Prostate gland (tissue), 2 donors: ENCODE results near the gene ATF6B. TPM values are rescaled to one million over a fixed set of nuclear protein-coding genes. Genes with fewer than 3 reads are reported as not detected.

Experiments used
- DNase-seq: peaks from one replicate; pipeline ENCODE4 v3.0.0-alpha.2; 2019; ENCODE audit warnings: low spot score
- H3K27ac ChIP-seq, 2 donors: fragments of 200-600 bp; sonication (generic); 2 replicates each; pipeline ENCODE4 v1.5.1; 2017 to 2019
- H3K27me3 ChIP-seq: fragments of 200-600 bp; sonication (generic); replicated peaks from 2 replicates; pipeline ENCODE4 v1.5.1; 2019; ENCODE audit not compliant: insufficient read depth
- H3K36me3 ChIP-seq, 2 donors: fragments of 200-600 bp; sonication (generic); 1 replicate in 1 of 2; 2 replicates in 1 of 2; pipeline versions ENCODE4 v1.5.1 to v1.8.1; 2017 to 2019
- H3K4me1 ChIP-seq: fragments of 200-600 bp; sonication (generic); replicated peaks from 2 replicates; pipeline ENCODE4 v1.5.1; 2019
- H3K4me3 ChIP-seq, 2 donors: fragments of 200-600 bp; sonication (generic); 2 replicates each; pipeline ENCODE4 v1.5.1; 2017 to 2019
- H3K9me3 ChIP-seq: fragments of 200-600 bp; sonication (generic); 2 replicates; pipeline ENCODE4 v1.5.1; 2017
- POLR2A ChIP-seq: fragments of 450-650 bp; IDR thresholded peaks from one replicate; pipeline ENCODE4 v1.6.1; 2016; ENCODE audit warnings: antibody characterized with exemption, mild to moderate bottlenecking
- POLR2AphosphoS5 ChIP-seq: sonication (generic); formaldehyde crosslinking; IDR thresholded peaks from one replicate; pipeline ENCODE4 v1.6.1; 2017; ENCODE audit warnings: antibody characterized with exemption
- WGBS: methylation state at CpG from one replicate; pipeline ENCODE4 v1.1.5; 2018; 5-methylcytosine and 5-hydroxymethylcytosine counted together
- intact Hi-C: fragments of 100-400 bp; cut with DNase I; formaldehyde crosslinking; loops from one replicate; pipeline ENCODE4 v1.14.2; 2022
- total RNA-seq, 2 donors: library from RNA; depleted of rRNA; stranded (reverse); fragments of >200 nt; gene quantifications; one replicate each; pipeline ENCODE4 v1.1.0, GENCODE V29; 2016
- TF ChIP-seq, protein P1 (sequence below), 4 experiments: fragments of 200-600 bp in 2 of 4; fragments of 450-650 bp in 2 of 4; sonication (generic) in 2 of 4; IDR thresholded peaks; 1 replicate in 3 of 4; 2 replicates in 1 of 4; pipeline ENCODE4 v1.5.1; 2016 to 2019; ENCODE audit warnings: antibody characterized with exemption in 4 of 4, mild to moderate bottlenecking in 2 of 4, moderate library complexity in 2 of 4

The ATF6B gene
- total RNA-seq, 2 donors from 2014 or later: 70.6 to 132 TPM

DNA sequence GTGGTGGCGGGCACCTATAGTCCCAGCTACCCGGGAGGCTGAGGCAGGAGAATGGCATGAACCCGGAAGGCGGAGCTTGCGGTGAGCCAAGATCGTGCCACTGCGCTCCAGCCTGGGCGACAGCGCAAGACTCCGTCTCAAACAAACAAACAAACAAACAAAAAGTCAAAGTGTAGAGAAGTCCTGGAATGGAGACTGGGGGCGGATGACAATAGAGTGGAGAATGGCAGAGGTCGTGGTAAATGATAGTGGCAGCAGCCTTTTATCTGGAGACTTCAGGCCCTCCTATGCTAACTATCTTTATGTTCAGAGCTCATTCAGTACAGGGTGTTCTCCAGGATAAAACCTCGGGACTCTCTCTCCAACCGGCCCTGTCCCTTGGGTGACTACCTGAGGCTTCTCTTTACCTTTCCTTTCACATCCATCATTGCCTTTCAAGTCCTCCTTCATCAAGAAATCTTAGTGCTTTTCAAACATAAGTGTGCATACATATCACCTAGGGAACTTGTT, 3.4 kb upstream of the ATF6B start:
- Histone ChIP-seq H3K27me3 (no peaks in the 10 kb centered on the region), H3K4me1 (peaks cover 19% of the 10 kb centered on the region), H3K4me3 (no peak overlapping the region), H3K9me3 (no peaks in the 10 kb centered on the region), H3K27ac (no peak overlapping the region), H3K36me3 (no peaks in the 10 kb centered on the region)
- WGBS: 87% methylated on average over 14 of the region's 14 CpGs
- no peak for DNase-seq
- intact Hi-C loops: loop anchor here (2.0 kb wide), 1 partner anchor 19 kb away; the partner anchor contains the start of gene PRRT1
- TF ChIP-seq POLR2AphosphoS5 (no peak), POLR2A (no peak)
- TF ChIP-seq, protein P1, sequence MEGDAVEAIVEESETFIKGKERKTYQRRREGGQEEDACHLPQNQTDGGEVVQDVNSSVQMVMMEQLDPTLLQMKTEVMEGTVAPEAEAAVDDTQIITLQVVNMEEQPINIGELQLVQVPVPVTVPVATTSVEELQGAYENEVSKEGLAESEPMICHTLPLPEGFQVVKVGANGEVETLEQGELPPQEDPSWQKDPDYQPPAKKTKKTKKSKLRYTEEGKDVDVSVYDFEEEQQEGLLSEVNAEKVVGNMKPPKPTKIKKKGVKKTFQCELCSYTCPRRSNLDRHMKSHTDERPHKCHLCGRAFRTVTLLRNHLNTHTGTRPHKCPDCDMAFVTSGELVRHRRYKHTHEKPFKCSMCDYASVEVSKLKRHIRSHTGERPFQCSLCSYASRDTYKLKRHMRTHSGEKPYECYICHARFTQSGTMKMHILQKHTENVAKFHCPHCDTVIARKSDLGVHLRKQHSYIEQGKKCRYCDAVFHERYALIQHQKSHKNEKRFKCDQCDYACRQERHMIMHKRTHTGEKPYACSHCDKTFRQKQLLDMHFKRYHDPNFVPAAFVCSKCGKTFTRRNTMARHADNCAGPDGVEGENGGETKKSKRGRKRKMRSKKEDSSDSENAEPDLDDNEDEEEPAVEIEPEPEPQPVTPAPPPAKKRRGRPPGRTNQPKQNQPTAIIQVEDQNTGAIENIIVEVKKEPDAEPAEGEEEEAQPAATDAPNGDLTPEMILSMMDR (IDR thresholded peaks at IDR 0.05): no peak

DNA sequence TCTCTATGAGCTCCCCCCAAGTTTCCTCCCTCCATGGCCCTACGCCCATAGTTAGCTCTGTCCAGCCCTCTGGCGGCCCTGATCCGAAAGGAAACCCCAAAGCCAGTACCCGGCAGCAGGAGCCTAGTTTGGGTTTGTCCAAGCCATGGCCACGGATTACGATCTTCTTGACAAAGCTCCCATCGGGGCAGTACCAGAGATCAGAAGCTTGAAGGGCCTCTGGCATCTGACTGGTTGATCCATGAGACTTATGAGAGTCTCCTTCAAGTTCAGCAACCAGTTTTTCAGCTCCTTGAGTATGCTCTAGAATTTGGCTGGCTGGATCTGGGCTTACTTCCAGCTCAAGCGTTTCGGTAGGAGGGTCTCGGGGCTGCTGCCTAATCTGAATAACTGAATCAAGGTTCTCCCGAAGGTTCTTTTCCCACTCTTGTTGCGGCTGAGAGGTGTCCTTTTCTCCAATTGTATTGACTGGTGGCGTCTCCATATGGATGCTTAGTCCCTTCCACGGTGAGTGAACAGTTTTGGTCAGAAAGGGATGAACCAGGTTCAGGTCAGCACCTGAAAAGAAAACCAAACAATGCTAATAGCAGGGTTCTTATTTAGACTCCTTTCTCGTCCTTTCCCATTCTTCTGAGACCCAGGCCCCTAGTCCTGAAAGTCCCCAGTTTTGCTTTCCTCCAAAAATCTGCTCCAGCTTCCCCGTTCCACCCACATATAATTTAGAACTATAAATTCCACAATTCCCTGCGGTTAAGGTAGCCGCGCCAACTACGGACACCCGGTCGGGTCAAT, 1.4 kb upstream of the ATF6B start:
- no peak for DNase-seq
- Histone ChIP-seq H3K9me3 (no peaks in the 10 kb centered on the region), H3K4me1 (peaks cover 22% of the 10 kb centered on the region), H3K27ac (peak overlapping the region; percentile 94 to 95), H3K4me3 (peak overlapping the region; percentile 58 to 67), H3K36me3 (no peaks in the 10 kb centered on the region), H3K27me3 (no peaks in the 10 kb centered on the region)
- intact Hi-C loops: loop anchor here (2.0 kb wide), 1 partner anchor 21 kb away; the partner anchor contains the start of gene PRRT1
- no peak for TF ChIP-seq POLR2AphosphoS5
- TF ChIP-seq, protein P1 (IDR thresholded peaks at IDR 0.05): no peak
- no peak for TF ChIP-seq POLR2A
- 29% methylated on average over 22 of the region's 22 CpGs for WGBS

DNA sequence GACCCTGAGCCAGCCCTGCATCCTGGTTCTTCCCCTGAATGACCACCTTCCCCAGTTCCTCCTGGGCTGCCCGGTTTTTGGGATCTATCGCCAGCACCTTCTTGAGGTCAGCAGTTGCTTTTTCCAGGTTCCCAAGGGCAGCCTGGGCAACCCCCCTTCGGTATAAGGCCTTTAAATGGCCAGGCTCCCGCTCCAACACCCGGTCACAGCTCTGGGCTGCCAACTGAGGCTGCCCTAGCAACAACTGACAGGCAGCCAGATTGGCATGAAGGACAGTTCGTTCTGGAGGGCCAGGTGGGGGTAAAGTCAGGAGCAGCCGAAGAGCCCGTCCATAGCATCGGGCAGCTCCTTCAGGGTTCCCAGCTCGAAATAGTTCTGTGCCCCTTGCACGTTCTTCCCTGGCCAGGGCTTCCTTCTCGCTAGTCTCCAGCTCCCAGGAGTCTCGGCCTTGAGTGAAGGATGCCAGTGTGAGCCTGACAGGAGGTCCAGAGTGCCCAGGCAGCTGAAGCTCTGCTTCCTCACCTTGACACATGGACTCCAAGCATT, 778 bp upstream of the ATF6B start:
- WGBS: 85% methylated on average over 13 of the region's 13 CpGs
- TF ChIP-seq, protein P1 (IDR thresholded peaks at IDR 0.05): no peak
- TF ChIP-seq POLR2AphosphoS5 (no peak), POLR2A (no peak)
- no peaks in the 10 kb centered on the region for H3K36me3 ChIP-seq
- H3K4me3 ChIP-seq: peak overlapping the region; percentile 58 to 67
- intact Hi-C loops: no loop called here
- H3K4me1 ChIP-seq: peaks cover 22% of the 10 kb centered on the region
- H3K27ac ChIP-seq: peak overlapping the region; percentile 94 to 95
- no peaks in the 10 kb centered on the region for H3K9me3 ChIP-seq
- no peak for DNase-seq
- H3K27me3 ChIP-seq: no peaks in the 10 kb centered on the region

DNA sequence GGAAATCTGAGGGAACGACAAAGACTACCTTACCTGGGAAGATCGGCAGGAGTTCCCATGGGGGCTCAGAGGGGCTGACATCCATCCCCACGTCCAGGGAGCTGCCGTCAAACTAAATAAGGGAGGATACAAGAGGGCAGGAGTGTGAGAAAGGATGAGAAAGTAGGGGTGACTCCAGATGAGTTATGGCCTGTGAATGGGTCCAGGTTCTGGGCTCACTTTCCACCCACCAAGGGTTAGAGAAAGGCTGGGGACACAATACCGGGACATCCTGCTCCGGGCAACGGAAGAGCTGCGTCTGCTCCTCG, 683 bp downstream of the ATF6B start:
- Histone ChIP-seq H3K4me1 (peaks cover 22% of the 10 kb centered on the region), H3K4me3 (peak overlapping the region; percentile 67 to 96), H3K27me3 (no peaks in the 10 kb centered on the region), H3K36me3 (no peaks in the 10 kb centered on the region), H3K27ac (peak overlapping the region; percentile 89 to 94), H3K9me3 (no peaks in the 10 kb centered on the region)
- 3% methylated on average over 9 of the region's 9 CpGs for WGBS
- TF ChIP-seq POLR2AphosphoS5: no peak
- no peak for TF ChIP-seq POLR2A
- TF ChIP-seq, protein P1 (IDR thresholded peaks at IDR 0.05): no peak
- intact Hi-C loops: no loop called here
- DNase-seq: no peak
